SK-N-SH (cell line): Measurements from ENCODE around the gene TOMM40. TPM values are rescaled to one million over a fixed set of nuclear protein-coding genes. Genes with fewer than 3 reads are reported as not detected.

Source experiments
- CTCF ChIA-PET: fragments of 300-600, 350-600 bp; formaldehyde crosslinking; extraction: SDS; loops from one replicate; lab custom pipeline; 2021; lab: Yijun Ruan, JAX
- POLR2A ChIA-PET: fragments of 350-600 bp; sonication (Branson Sonifier 250); formaldehyde crosslinking; extraction: SDS; loops from one replicate; lab custom pipeline; 2020; ENCODE audit warnings: antibody characterized with exemption, inconsistent platforms; lab: Yijun Ruan, JAX
- DNase-seq: peaks from one replicate; pipeline ENCODE4 v3.0.0; 2012
- H2AFZ ChIP-seq: fragments of 200-600 bp; sonication (generic); 2 replicates; pipeline ENCODE4 v1.8.1; 2016; ENCODE audit warnings: antibody characterized with exemption, mild to moderate bottlenecking, low read depth
- H3F3A ChIP-seq: fragments of 200-600 bp; sonication (generic); replicated peaks from 2 replicates; pipeline ENCODE3; 2016; ENCODE audit warnings: antibody characterized with exemption, mild to moderate bottlenecking; ENCODE audit not compliant: insufficient read depth
- H3K27ac ChIP-seq, 2 experiments: fragments of 200-500 bp in 1 of 2; fragments of 200-600 bp in 1 of 2; sonication (Bioruptor generic) in 1 of 2; sonication (generic), shearing (Covaris generic) in 1 of 2; 2 replicates each; pipeline versions ENCODE4 v1.5.1 to v1.6.1; 2014 to 2016; ENCODE audit warnings: low read depth in 2 of 2, inconsistent platforms in 1 of 2, low read length in 1 of 2, mild to moderate bottlenecking in 1 of 2, mixed read lengths in 1 of 2
- H3K27me3 ChIP-seq: fragments of 200-600 bp; sonication (generic), shearing (Covaris generic); 2 replicates; pipeline ENCODE4 v1.6.1; 2016; ENCODE audit warnings: mixed run types; ENCODE audit not compliant: insufficient read depth
- H3K36me3 ChIP-seq, 2 experiments: fragments of 200-500 bp in 1 of 2; fragments of 200-600 bp in 1 of 2; sonication (Bioruptor generic) in 1 of 2; sonication (generic) in 1 of 2; replicated peaks in 1 of 2; 2 replicates each; pipeline versions ENCODE3 to v1.5.1; 2014 to 2016; ENCODE audit warnings: low read length in 1 of 2, mild to moderate bottlenecking in 1 of 2; ENCODE audit not compliant: insufficient read depth in 2 of 2, control insufficient read depth in 1 of 2
- H3K4me1 ChIP-seq, 2 experiments: fragments of 200-500 bp in 1 of 2; fragments of 200-600 bp in 1 of 2; sonication (Bioruptor generic) in 1 of 2; sonication (generic), shearing (Covaris generic) in 1 of 2; 2 replicates each; pipeline versions ENCODE4 v1.5.1 to v1.6.1; 2014 to 2016; ENCODE audit warnings: low read depth in 1 of 2, low read length in 1 of 2, mixed run types in 1 of 2; ENCODE audit not compliant: insufficient read depth in 2 of 2, control insufficient read depth in 1 of 2
- H3K4me2 ChIP-seq: fragments of 200-600 bp; sonication (generic), shearing (Covaris generic); 2 replicates; pipeline ENCODE4 v1.6.1; 2017; ENCODE audit warnings: mixed run types
- H3K4me3 ChIP-seq, 2 experiments: fragments of 200-500 bp in 1 of 2; fragments of 200-600 bp in 1 of 2; sonication (Bioruptor generic) in 1 of 2; sonication (generic), shearing (Covaris generic) in 1 of 2; 2 replicates each; pipeline versions ENCODE4 v1.5.1 to v1.8.1; 2014 to 2016; ENCODE audit warnings: low read depth in 2 of 2, inconsistent platforms in 1 of 2, low read length in 1 of 2, mild to moderate bottlenecking in 1 of 2, mixed read lengths in 1 of 2, moderate library complexity in 1 of 2
- H3K79me2 ChIP-seq: fragments of 200-600 bp; sonication (generic); 2 replicates; pipeline ENCODE4 v1.8.1; 2017; ENCODE audit warnings: mild to moderate bottlenecking; ENCODE audit not compliant: insufficient read depth
- H3K9ac ChIP-seq: fragments of 200-600 bp; sonication (generic); 2 replicates; pipeline ENCODE4 v1.6.1; 2017; ENCODE audit warnings: mixed run types
- H3K9me2 ChIP-seq: fragments of 200-600 bp; sonication (generic); 2 replicates; pipeline ENCODE4 v1.6.1; 2017; ENCODE audit warnings: mixed run types
- H3K9me3 ChIP-seq: fragments of 200-600 bp; sonication (generic); 2 replicates; pipeline ENCODE4 v1.6.1; 2017; ENCODE audit warnings: mixed run types, mild to moderate bottlenecking, moderate library complexity
- H4K20me1 ChIP-seq: fragments of 200-600 bp; sonication (generic); 2 replicates; pipeline ENCODE4 v1.6.1; 2017; ENCODE audit warnings: mild to moderate bottlenecking, mixed run types; ENCODE audit not compliant: insufficient read depth
- CTCF ChIP-seq: fragments of 200-600 bp; sonication (generic); IDR thresholded peaks from 2 replicates; pipeline ENCODE4 v1.6.1; 2017; ENCODE audit warnings: antibody characterized with exemption, mild to moderate bottlenecking, moderate library complexity
- FOSL2 ChIP-seq: IDR thresholded peaks from 2 replicates; pipeline ENCODE4 v1.4.0; 2012; ENCODE audit warnings: low read depth, mild to moderate bottlenecking, moderate library complexity, borderline replicate concordance
- FOXJ3 ChIP-seq: sonication (generic); formaldehyde crosslinking; IDR thresholded peaks from 2 replicates; pipeline ENCODE4 v1.5.1; 2020; ENCODE audit warnings: mild to moderate bottlenecking, missing genetic modification reagents
- IRF3 ChIP-seq: fragments of 150-350 bp; IDR thresholded peaks from 2 replicates; pipeline ENCODE4 v1.6.1; 2016; ENCODE audit warnings: mild to moderate bottlenecking, low read depth, low read length
- MXI1 ChIP-seq: IDR thresholded peaks from 2 replicates; pipeline ENCODE4 v1.6.1; 2012; ENCODE audit warnings: mild to moderate bottlenecking, low read depth, low read length, improper control_type of control experiment
- PBX3 ChIP-seq: IDR thresholded peaks from 2 replicates; pipeline ENCODE4; 2012
- POLR2AphosphoS5 ChIP-seq: IDR thresholded peaks from 2 replicates; pipeline ENCODE4 v1.6.1; 2012; ENCODE audit warnings: low read depth, low read length
- RCOR1 ChIP-seq: fragments of 150-350 bp; IDR thresholded peaks from 2 replicates; pipeline ENCODE4 v1.6.1; 2017; ENCODE audit warnings: antibody characterized with exemption, low read length
- REST ChIP-seq: IDR thresholded peaks from 2 replicates; pipeline ENCODE4 v1.6.1; 2012; ENCODE audit warnings: mild to moderate bottlenecking, low read depth, low read length, moderate library complexity
- RFX5 ChIP-seq: IDR thresholded peaks from 2 replicates; pipeline ENCODE4 v1.6.1; 2012; ENCODE audit warnings: mild to moderate bottlenecking, improper control_type of control experiment, low read length
- TAF1 ChIP-seq: IDR thresholded peaks from 2 replicates; pipeline ENCODE4 v1.6.1; 2012; ENCODE audit warnings: low read depth, mild to moderate bottlenecking, low read length, moderate library complexity, borderline replicate concordance
- USF1 ChIP-seq: IDR thresholded peaks from 2 replicates; pipeline ENCODE4 v1.4.0; 2012; ENCODE audit warnings: low read depth, borderline replicate concordance
- WGBS: methylation state at CpG from one replicate; pipeline ENCODE4 v1.1.6; 2017; ENCODE audit warnings: low lambda C conversion rate; 5-methylcytosine and 5-hydroxymethylcytosine counted together
- polyA plus RNA-seq, 3 experiments: library from polyadenylated mRNA; depleted of rRNA; stranded (reverse); fragments of >200 nt; gene quantifications; 2 replicates each; pipeline ENCODE4 v1.2.3, GENCODE V29; 2012

TOMM40 gene
- polyA plus RNA-seq, 1 of the 3 experiments (the other 2 are of a cell fraction): 78.9 TPM

- H3K27ac ChIP-seq: no peak overlapping the region
- H3K9ac ChIP-seq: no peak overlapping the region
Observed at GRCh38 chr19:44883922-44884321, 7.1 kb upstream of the TOMM40 start.

More at GRCh38 chr19:44883922-44884321, 7.1 kb upstream of the TOMM40 start:
- Histone ChIP-seq H3K79me2 (no peaks in the 10 kb centered on the region), H3K4me3 (no peak overlapping the region), H3K9me2 (no peaks in the 10 kb centered on the region), H3K27me3 (no peaks in the 10 kb centered on the region), H3K4me2 (no peak overlapping the region), H4K20me1 (no peaks in the 10 kb centered on the region), H3K4me1 (no peaks in the 10 kb centered on the region), H3F3A (peaks cover 15% of the 10 kb centered on the region), H3K9me3 (no peaks in the 10 kb centered on the region), H3K36me3 (peaks cover 0 to 12% of the 10 kb centered on the region in 2 experiments), H2AFZ (no peak overlapping the region)
- ChIA-PET CTCF (interaction anchor here (0.7 to 1.5 kb wide), 4 partner anchors 38 to 175 kb away, joined by 3 to 5 read pairs (median 4); partner anchors contain the start of genes CLPTM1 and NECTIN2), POLR2A (no interaction called here)
- TF ChIP-seq POLR2AphosphoS5 (no peak), RFX5 (no peak), CTCF (no peak), FOSL2 (no peak), PBX3 (no peak), IRF3 (no peak), RCOR1 (no peak), TAF1 (no peak), USF1 (no peak), REST (no peak), FOXJ3 (CRISPR knock-in tag) (no peak), MXI1 (no peak)
- no peak for DNase-seq
- 85% methylated on average over 5 of the region's 5 CpGs for WGBS
